GM19397 (cell line): ENCODE results near the gene PFKP.
"Not testable (repeated sequence)": the region's sequence is repeated elsewhere in the genome, so short reads cannot be mapped to it uniquely, and the experiment has no call there.

Source experiments
- ATAC-seq: cut with Tn5 transposase; IDR thresholded peaks from one replicate; pipeline ENCODE4 v1.9.1; 2021; ENCODE audit warnings: mild to moderate bottlenecking, moderate library complexity; ENCODE audit not compliant: unreplicated experiment

Gene PFKP

GRCh38 chr10:3096149-3096548 lies 28.8 kb downstream of the PFKP start:
- ATAC-seq = no peak

GRCh38 chr10:3097160-3097559 lies 29.8 kb downstream of the PFKP start:
- ATAC-seq = no peak

- ATAC-seq = no peak
These were observed 31.3 kb downstream of the PFKP start for GRCh38 chr10:3098689-3099088.

- no peak for ATAC-seq
These were observed 32.1 kb downstream of the PFKP start for GRCh38 chr10:3099291-3100092.

GRCh38 chr10:3100093-3100792 lies 32.9 kb downstream of the PFKP start:
- ATAC-seq = no peak

- ATAC-seq = no peak
These were observed 33.7 kb downstream of the PFKP start for GRCh38 chr10:3100856-3101640.

GRCh38 chr10:3102720-3103427 lies 35.5 kb downstream of the PFKP start:
- ATAC-seq = no peak

- no peak for ATAC-seq
These were observed 36.3 kb downstream of the PFKP start for GRCh38 chr10:3103646-3104045.

GRCh38 chr10:3104251-3104918 lies 37.0 kb downstream of the PFKP start:
- no peak for ATAC-seq

- ATAC-seq = no peak
These were observed 37.8 kb downstream of the PFKP start for GRCh38 chr10:3105166-3105565.

GRCh38 chr10:3105905-3106304 lies 38.6 kb downstream of the PFKP start:
- no peak for ATAC-seq

- not testable (repeated sequence) for ATAC-seq
These were observed 39.0 kb downstream of the PFKP start for GRCh38 chr10:3106328-3106727.

- ATAC-seq = no peak
These were observed 39.6 kb downstream of the PFKP start for GRCh38 chr10:3106928-3107425.

GRCh38 chr10:3107426-3107961 lies 40.1 kb downstream of the PFKP start:
- ATAC-seq = no peak

GRCh38 chr10:3108033-3108432 lies 40.7 kb downstream of the PFKP start:
- ATAC-seq = no peak

GRCh38 chr10:3108575-3109105 lies 41.3 kb downstream of the PFKP start:
- no peak for ATAC-seq

- no peak for ATAC-seq
These were observed 41.8 kb downstream of the PFKP start for GRCh38 chr10:3109196-3109595.

- no peak for ATAC-seq
These were observed 42.3 kb downstream of the PFKP start for GRCh38 chr10:3109633-3110032.

GRCh38 chr10:3110782-3111620 lies 43.7 kb downstream of the PFKP start:
- ATAC-seq = no peak
